ENCODE data around the gene KLHL21. TPM values are rescaled to one million over a fixed set of nuclear protein-coding genes. Genes with fewer than 3 reads are reported as not detected.

The KLHL21 gene
- total and polyA plus RNA-seq, 9 of the 15 experiments (the other 6 are each of a cell fraction or from before 2014, with no cell fraction given): 2.1 to 42.1 (median 17.5) TPM

- no peak for TF ChIP-seq TCF7 (IDR thresholded peaks at IDR 0.05; ENCODE audit: borderline replicate concordance)
- peak in 1 of 3 experiments; percentile 91 for TF ChIP-seq YY1 (IDR thresholded peaks at IDR 0.05; ENCODE audit: borderline replicate concordance in 1 of 3, control insufficient read depth in 1 of 3, extremely low read depth in 1 of 3, insufficient read depth in 3 of 3, insufficient read length in 1 of 3, insufficient replicate concordance in 2 of 3, low read depth in 1 of 3, low read length in 2 of 3)
- 0 out of 2 replicates have a peak, but pooled peaks have one; percentile 13 for TF ChIP-seq KHSRP (IDR thresholded peaks at IDR 0.05)
- TF ChIP-seq HMBOX1 (IDR thresholded peaks at IDR 0.05): peak; percentile 83
- TF ChIP-seq CREB1 (IDR thresholded peaks at IDR 0.05): peak; percentile 67
- peak; percentile 70 for TF ChIP-seq CREB1 (CRISPR knock-in tag; IDR thresholded peaks at IDR 0.05)
- TF ChIP-seq ATF3 (IDR thresholded peaks at IDR 0.05): peak; percentile 38; the same call in 1 of the 2 replicates
- TF ChIP-seq ATF3 (CRISPR knock-in tag; conservative IDR thresholded peaks at IDR 0.05): no peak
- no peak for TF ChIP-seq ATF1 (CRISPR knock-in tag; IDR thresholded peaks at IDR 0.05)
- TF ChIP-seq ATF1 (tag; IDR thresholded peaks at IDR 0.05): peak; percentile 83
- TF ChIP-seq ZBTB34 (CRISPR knock-in tag; IDR thresholded peaks at IDR 0.05): no peak
- no peak for TF ChIP-seq NR2C1 (IDR thresholded peaks at IDR 0.05)
- TF ChIP-seq NR2C1 (tag; IDR thresholded peaks at IDR 0.05): 0 out of 2 replicates have a peak, but pooled peaks have one; percentile 39
- 0 out of 2 replicates have a peak, but pooled peaks have one; percentile 39 for TF ChIP-seq KDM2B (CRISPR knock-in tag; IDR thresholded peaks at IDR 0.05)
- TF ChIP-seq POLR2AphosphoS2 (IDR thresholded peaks at IDR 0.05; ENCODE audit: low read length): peak; percentile 51; the same call in 1 of the 2 replicates
- no peak for TF ChIP-seq COPS2 (conservative IDR thresholded peaks at IDR 0.05)
- TF ChIP-seq ZNF644 (tag; IDR thresholded peaks at IDR 0.05; ENCODE audit: low read depth): 0 out of 2 replicates have a peak, but pooled peaks have one; percentile 70
- 0 out of 2 replicates have a peak, but pooled peaks have one; percentile 26 for TF ChIP-seq ZBTB12 (CRISPR knock-in tag; IDR thresholded peaks at IDR 0.05)
- TF ChIP-seq MLLT1 (IDR thresholded peaks at IDR 0.05): peak in 1 of 2 experiments; percentile 37; a peak in 1 of 4 replicates
- TF ChIP-seq SUPT5H (IDR thresholded peaks at IDR 0.05): 0 out of 2 replicates have a peak, but pooled peaks have one; percentile 78
- peak; percentile 63 for TF ChIP-seq RBBP5 (IDR thresholded peaks at IDR 0.05; ENCODE audit: borderline replicate concordance, insufficient read depth, low read length, poor library complexity, severe bottlenecking)
- peak; percentile 64; the same call in 1 of the 2 replicates for TF ChIP-seq ATF7 (IDR thresholded peaks at IDR 0.05)
- TF ChIP-seq HCFC1 (IDR thresholded peaks at IDR 0.05; ENCODE audit: low read depth, low read length): no peak
These were observed 707 bp upstream of the KLHL21 start (continued) for GRCh38 chr1:6603238-6603914.
